C4-2B (cell line): ENCODE data around the gene TNNC2.

Source experiments
- H3K27ac ChIP-seq: fragments of 450-650 bp; 2 replicates; pipeline ENCODE4 v1.5.1; 2017
- CTCF ChIP-seq: fragments of 450-650 bp; conservative IDR thresholded peaks from 2 replicates; pipeline ENCODE4 v1.5.1; 2017; ENCODE audit warnings: mild to moderate bottlenecking
- ZFX ChIP-seq: fragments of 450-650 bp; IDR thresholded peaks from 2 replicates; pipeline ENCODE4 v1.6.1; 2017

TNNC2 gene

GRCh38 chr20:45827712-45828111 lies 600 bp upstream of the TNNC2 start:
- no peak overlapping the region for H3K27ac ChIP-seq
- no peak for TF ChIP-seq ZFX
- TF ChIP-seq CTCF: no peak

- no peak overlapping the region for H3K27ac ChIP-seq
- no peak for TF ChIP-seq ZFX
- no peak for TF ChIP-seq CTCF
These were observed 612 bp downstream of the TNNC2 start for GRCh38 chr20:45826381-45827019.

GRCh38 chr20:45823949-45824835 lies 2.9 kb downstream of the TNNC2 start:
- H3K27ac ChIP-seq: no peak overlapping the region
- no peak for TF ChIP-seq ZFX
- no peak; the same call in 1 of the 2 replicates for TF ChIP-seq CTCF

- no peak for TF ChIP-seq CTCF
- no peak for TF ChIP-seq ZFX
- H3K27ac ChIP-seq: no peak overlapping the region
These were observed 4.3 kb downstream of the TNNC2 start for GRCh38 chr20:45822857-45823256.

GRCh38 chr20:45821947-45822346 lies 5.2 kb downstream of the TNNC2 start:
- no peak overlapping the region for H3K27ac ChIP-seq

GRCh38 chr20:45819466-45819865 lies 7.6 kb downstream of the TNNC2 start:
- no peak overlapping the region for H3K27ac ChIP-seq
- TF ChIP-seq ZFX: no peak
- no peak for TF ChIP-seq CTCF

More at GRCh38 chr20:45821947-45822346, 5.2 kb downstream of the TNNC2 start:
- TF ChIP-seq ZFX (no peak), CTCF (no peak)

GRCh38 chr20:45818239-45818638 lies 8.9 kb downstream of the TNNC2 start:
- H3K27ac ChIP-seq: no peak overlapping the region
- TF ChIP-seq ZFX (no peak), CTCF (no peak)
